HG03064 (cell line): ENCODE measurements around the gene RPS6KL1.

ENCODE experiments used
- ATAC-seq: cut with Tn5 transposase; IDR thresholded peaks from one replicate; pipeline ENCODE4 v1.9.1; 2021; ENCODE audit warnings: low read depth; ENCODE audit not compliant: unreplicated experiment

Gene RPS6KL1

DNA sequence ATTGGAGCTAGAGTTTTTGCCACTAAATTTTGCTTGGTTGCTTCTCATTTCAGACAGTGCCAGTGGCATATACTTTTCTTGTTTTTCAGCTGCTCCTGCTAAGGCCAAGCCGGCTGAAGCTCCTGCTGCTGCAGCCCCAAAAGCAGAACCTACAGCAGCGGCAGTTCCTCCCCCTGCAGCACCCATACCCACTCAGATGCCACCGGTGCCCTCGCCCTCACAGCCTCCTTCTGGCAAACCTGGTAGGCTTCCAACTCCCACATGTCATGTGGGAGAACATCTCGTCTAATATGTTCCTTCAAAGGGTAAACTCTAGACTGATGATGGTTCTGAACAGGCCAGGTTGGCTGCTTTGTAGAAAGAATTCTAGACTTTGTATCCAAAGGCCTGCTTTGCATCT lies 30.3 kb downstream of the RPS6KL1 start:
- ATAC-seq = no peak

DNA sequence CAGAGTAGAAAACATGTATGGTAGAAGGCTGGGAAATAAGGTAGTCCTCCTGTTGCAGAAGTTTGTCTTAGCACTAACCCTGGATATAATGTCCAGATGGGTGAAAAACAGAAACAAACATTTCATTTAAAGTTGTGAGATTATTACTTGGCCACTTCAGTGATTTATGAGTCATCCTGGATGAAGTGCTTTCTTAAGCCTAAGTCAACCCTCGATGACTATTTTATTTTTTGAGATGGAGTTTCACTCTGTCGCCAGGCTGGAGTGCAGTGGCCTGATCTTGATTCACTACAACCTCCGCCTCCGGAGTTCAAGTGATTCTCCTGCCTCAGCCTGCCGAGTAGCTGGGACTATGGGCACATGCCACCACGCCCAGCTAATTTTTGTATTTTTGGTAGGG lies 31.2 kb downstream of the RPS6KL1 start:
- ATAC-seq = no peak

DNA sequence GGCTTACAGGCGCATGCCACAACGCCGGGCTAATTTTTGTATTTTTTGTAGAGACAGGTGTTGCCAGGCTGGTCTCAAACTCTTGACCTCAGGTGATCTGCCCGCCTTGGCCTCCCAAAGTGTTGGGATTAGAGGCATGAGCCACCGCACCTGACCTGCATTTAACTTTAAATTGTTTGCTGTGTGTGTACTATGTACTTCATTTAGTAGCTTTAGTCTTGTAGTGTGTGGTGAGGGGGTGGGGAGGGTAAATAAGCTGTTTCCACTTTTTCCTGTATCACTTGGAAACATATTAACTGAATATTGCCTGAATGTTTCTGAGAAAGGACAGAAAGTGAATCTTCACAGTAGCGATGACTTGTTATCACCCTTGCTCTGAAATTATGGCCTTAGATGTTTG lies 32.8 kb downstream of the RPS6KL1 start:
- ATAC-seq = no peak

DNA sequence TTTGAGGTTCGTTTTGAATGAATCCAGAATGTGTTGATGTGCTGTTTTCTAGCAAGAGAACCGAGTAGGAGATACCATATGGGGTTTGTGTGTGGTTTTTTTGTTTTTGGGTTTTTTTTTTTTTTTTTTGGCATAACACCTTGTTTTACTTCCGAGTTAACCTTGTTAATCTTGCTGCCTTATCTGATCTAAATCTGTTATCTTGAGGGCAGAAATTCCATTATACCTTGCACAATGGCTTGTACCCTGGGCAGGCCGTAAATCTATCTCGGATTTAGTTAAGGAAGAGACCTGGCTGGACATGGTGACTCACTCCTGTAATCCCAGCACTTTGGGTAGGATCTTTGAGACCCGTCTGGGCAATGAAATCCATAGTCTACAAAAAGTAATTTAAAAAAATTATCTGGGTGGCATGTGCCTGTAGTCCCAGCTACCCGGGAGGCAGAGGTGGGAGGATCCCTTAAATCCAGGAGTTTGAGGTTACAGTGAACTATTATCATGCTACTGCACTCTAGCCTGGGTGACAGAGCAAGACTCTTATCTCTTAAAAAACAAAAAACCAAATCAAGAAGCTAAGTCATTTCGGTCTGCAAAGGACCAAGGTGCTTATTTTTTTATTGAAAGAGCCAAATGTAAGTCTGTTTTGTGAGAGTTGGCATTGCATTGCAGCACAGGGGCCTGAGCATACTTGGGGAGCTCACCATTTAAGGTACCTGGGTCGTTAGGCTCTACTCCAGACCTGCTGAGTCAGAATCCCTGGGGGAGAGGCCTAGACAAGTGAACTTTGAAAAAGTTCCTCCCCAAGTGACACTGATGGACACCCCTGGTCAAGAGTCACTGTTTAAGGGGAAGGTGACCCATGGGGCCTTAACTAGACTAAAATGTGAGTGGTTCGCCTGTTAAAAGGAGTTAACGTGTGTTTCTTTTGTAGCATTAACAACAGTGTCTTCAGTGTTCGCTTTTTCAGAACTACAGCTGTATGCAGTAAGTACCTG lies 34.6 kb downstream of the RPS6KL1 start:
- no peak for ATAC-seq

DNA sequence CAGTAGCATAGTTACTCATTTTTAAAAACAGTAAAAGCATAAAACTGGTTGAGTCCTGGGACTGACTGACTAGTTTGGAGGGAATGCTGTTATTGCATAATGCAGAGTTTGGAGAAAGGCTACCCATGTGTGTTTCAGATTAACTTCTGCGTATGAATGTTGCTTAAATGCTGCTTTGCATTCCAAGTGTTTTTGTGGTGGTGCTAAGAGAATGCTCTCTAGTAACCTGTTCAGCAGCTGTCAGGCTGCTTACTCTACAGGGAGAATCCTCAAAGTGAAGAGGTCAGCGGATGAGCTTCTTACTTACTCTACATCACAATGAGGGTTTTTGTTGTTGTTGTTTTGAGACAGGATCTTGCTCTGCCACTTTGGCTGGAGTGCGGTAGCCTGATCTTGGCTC lies 37.1 kb downstream of the RPS6KL1 start:
- no peak for ATAC-seq

DNA sequence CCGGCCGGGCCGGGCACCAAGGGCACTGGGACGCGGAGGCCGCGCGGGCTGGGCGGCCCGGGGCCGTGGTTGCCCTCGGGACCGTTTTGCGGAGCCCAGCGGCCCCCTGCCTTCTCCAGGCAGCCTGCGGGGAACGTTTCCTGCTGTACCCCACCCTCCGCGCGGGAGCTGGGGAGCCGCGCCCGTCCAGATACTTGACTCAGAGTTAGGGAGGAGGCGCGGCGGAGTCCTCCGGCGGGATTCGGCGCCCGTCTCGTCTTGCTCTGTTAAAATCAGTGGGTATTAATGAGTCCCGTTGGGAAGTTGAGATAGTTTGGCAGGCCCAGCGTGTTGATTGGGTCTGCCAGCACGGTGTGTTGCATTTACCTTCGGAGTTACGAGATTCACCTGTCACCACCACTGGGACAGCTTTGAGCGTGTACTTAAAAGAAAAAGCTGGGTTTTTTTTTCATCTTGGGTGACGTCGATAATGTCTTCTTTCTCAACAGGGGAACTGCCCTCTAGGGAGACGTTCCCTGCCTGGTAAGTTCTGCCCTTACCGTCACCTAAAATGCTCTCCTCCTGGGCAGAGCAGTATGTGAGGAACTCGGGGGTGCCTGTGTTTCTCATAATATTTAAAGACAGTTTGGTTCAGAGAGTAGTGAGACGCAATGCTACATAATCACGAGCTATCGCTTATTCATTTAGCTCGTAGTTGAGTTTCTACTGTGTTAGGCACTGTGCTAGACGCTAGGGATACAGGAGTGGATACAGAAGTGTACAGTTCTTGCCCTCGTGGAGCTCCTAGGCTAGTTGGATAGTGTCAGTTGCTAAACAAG lies 40.7 kb downstream of the RPS6KL1 start:
- ATAC-seq = peak; percentile 37

DNA sequence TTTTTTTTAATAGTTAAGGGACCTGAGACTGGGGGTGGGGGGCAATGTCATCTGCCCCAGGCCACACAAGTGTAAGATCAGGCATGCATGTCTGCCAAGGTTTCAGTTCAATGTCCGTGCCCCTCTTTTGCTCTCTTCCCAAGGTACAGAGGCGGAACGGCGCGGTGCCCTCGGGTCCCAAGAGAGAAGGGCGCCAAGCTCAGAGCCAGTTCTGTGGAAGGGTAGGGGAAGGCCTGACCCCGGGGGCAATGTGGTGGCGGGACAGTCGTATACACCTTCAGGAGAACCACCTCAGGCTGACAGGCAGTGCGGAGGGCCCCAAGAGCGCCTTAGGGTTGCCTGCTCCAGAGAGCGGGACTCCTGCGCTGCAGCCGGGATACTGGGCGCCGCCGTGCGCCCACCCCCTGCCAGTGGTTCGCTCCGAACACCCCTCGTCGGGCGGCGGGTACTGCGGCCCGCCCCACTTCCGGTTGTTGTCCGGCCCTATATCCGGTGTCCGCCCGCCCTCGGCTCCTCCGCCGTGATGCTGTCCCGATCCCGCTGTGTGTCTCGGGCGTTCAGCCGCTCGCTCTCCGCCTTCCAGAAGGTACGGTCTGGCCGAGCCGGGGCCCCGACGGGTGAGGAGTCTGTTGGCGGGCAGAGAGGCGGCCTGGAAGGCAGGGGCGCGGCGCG lies 41.5 kb downstream of the RPS6KL1 start, which contains the start of gene DLST:
TSS of gene DLST (plus strand) at position 486 of the 672 bp plus-strand sequence. CDS start at position 524, 38 bp downstream.
- peak; percentile 86 for ATAC-seq

DNA sequence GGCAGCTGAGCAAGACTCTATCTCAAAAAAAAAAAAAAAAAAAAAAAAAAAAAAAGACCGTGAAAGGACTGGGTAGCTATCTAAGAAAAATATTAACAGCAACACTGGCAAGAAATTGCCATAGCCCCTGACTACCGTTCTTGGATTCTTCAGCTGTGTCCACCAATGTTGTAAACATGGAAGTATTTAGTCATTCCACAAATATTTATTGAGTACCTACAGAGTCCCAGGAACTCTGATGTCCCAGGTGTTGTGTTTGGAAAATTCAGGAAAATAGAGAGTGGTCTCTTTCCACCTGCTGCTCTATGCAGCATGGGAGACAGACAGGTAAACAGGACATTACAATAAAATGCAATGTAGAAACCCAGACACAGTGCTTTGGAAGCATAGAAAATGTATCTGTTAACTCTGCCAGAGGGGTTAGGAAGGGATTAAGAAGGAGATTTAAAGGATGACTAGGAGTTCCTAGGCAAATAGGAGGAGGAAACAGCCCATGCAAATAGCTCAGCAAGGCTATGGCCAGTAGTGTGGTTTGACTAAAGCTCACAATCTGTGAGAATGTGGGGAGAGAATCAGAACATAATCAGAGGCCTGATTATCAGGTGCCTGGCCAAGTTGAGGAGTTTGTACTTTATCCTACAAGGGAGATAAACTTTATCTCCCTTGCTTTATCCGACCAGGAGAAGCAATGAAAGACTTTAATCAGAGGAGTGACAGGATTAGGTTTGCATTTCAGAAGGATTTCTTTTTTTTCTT lies 43.5 kb downstream of the RPS6KL1 start:
- no peak for ATAC-seq

DNA sequence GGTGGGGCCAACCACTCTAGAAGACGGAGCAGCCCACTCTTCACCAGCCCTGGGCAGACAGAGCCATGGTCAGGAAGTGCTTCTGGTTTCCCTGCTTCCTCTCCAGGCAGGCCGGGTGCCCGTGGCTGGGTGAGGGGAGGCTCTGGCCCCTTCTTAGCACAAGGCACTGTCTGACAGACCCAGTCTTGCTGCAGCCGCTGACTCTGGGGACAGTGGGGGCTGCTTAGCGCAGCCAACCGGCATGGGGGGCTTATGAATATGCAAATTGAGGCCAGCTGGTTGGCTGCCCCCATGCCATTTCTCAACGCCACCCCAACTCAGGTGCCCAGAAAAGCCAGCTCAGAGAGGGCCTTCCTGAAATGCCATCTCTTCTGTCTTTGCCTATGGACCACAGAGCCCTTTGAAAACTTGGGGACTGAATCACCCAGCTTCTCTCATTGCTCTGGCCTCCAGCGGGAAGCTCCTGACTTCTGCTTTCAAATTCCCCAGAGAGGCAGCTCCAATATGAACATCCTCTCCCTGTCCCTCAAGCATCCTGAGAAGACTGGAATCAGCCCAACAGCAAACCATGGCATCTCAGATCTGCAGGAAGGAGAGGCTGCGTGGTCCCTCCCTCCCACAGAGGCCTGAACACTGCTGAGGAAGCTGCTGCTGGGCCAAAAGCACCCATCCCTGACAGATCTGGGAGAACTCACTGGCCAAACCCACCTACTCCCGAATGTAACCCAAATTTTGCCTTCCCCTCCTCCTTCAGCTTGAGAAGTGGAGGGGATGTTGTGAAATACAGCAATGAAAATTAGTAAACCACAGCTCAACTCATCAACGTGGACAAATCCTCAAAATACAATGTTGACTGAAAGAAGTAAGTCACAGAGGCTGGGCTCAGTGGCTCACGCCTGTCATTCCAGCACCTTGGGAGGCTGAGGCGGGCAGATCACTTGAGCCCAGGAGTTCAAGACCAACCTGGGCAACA lies 46.8 kb downstream of the RPS6KL1 start, which contains the start of gene PROX2:
TSS of gene PROX2 (minus strand) at position 205 of the 973 bp plus-strand sequence. CDS start 12,311 bp downstream, outside the sequence.
- no peak for ATAC-seq

DNA sequence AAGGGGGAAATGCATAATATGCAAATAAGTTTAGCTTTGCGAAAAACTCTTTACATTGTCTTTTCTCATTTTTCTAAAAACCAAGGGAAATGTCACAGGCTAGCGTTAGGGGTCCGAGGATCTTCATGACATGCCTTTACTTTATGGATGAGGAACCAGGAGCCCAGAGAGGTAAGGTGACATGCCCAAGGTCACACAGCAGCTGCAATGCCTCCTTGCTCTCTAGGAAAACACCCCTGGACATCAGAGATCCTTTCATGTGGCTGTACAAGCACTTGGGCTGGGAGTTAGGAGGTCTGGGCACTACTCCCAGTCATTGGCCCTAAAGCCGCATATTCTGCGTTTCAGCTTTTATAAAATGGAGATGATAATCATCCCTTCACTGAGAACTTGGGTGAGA lies 47.9 kb downstream of the RPS6KL1 start:
- ATAC-seq = no peak

DNA sequence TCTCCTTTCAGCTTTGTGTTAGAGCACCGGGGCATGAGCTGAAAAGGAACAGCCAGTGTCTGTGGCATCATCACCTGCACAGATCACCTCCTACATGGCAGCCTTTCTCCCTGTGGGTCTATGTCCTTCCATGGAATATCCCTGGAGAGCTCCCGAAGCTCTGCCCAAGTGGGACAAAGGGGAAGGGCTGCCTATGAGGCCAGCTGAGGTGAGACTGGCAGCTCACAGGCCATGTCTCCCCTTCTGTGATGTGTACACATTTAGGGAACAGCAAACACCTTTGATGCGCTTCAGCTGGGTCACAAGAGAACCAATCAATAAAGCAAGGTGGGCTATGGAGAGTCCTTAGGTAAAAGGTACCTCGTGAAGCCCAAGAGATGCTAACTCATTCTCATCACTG lies 51.2 kb downstream of the RPS6KL1 start:
- no peak for ATAC-seq

DNA sequence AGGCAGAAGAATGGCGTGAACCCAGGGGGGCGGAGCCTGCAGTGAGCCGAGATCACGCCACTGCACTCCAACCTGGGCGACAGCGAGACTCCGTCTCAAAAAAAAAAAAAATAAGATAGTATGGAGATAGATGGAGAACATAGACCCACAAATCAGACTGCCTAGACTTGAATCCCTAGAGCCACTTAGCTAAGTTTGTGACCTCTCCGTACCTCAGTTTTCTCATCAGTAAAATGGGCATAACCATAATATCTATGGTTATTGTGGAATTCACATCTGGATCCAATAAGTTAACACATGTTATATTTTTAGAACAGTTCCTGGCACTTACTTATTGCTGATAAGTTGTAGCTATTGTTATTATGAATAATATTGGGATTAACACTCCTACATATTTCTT lies 54.3 kb downstream of the RPS6KL1 start:
- no peak for ATAC-seq

DNA sequence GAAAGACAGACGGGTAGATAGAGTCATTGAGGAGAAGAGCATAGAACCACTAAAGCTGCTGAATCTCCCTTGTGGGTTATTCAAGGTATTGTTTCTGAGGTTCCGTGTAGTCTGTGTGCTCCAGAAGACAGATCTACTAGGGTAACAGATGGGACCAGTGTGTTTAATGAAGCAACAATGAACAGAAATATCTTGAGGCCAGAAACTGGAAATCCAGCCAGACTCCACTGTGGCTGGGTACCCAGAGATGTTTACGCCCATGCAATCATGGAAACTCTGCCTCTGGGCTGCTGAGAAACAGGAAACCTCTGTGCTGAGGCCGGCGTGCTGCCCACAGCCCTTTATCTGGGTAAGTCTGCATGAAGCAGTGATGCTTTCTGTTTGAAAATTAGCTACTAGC lies 55.4 kb downstream of the RPS6KL1 start:
- ATAC-seq = no peak

DNA sequence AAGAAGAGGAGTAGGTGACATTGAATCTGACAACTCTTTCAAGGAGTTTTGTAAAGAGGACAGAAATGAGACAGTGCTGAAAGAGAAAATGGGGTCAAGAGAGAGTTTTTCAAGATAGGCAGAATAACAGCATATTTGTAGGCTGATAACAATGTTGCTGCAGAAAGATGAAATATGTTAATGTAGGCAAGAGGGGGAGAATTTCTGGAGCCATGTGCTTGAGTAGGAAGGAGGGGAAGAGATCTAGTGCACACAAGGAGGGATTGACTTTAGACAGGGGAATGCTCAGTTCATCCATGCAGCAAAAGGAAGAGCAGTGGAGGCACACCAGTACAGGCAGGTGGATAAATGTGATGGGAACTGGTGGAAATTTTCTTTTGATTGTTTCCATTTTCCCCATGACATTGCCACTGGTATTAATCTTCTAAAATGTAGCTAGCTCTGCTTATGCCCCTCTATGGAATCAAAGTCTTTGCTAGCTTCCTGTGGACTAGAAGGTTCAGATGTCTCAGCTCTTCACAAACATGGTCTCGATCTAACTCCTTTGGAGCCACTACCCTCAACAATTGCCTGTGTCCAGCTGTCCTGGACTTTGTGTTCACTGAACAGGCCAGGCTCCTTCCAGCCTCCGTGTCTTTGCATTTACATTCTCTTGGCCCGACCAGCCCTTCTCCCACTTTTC lies 56.2 kb downstream of the RPS6KL1 start:
- no peak for ATAC-seq

DNA sequence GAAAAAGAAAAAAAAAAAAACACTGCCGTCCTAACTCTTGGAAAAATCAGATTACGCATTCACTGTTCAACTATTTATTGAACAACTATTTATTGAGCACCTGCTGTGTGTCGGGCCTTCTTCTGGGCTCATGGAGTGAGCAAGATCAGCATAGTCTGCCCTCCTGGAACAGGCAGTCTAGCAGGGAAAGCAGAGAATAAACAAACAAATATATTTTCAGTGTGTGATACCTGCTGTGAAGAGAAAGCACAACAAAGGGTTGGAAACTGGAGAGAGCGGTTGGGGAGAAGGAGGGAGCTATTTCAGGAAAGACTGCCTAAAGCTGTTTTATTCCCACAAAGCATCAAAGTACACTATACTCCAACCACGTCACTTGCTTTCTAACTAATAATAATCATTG lies 57.9 kb downstream of the RPS6KL1 start:
- no peak for ATAC-seq

DNA sequence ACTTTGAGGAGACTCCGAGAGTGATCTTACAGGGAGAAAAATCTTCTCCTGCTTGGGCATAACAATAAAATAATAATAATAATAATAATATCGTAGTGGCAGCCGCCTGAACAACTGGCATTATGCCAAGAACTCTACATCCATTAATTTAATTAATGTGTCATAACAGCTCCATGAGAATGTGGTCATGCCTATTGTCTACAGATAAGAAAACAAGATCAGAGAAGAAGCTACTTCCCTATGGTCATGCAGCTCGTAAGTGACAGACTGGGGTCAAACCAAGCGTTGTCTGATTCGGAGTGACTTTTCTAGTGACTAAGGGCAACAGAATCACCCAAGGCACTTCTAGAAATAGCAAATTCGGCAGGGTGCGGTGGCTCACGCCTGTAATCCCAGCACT lies 58.9 kb downstream of the RPS6KL1 start:
- no peak for ATAC-seq

DNA sequence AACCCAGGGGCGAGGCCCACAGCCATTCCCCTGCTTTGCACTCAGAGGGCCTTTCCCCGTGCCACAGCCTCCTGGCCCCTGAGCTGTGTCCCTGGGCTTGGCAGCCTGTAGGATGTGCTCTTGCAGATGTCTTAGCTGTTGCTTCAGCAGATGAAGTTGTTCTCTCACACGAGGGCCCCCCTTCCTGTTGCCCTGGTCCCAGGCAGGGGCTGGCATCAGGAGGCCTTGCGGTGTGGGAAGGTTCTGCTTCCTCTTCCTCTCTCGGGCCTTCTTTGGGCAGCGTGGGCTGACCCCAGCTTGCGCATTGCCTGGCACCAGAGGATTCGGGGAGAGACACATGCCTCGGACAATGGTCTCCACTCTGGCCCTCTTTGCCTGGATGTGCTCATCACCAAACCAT lies 59.8 kb downstream of the RPS6KL1 start:
- no peak for ATAC-seq

DNA sequence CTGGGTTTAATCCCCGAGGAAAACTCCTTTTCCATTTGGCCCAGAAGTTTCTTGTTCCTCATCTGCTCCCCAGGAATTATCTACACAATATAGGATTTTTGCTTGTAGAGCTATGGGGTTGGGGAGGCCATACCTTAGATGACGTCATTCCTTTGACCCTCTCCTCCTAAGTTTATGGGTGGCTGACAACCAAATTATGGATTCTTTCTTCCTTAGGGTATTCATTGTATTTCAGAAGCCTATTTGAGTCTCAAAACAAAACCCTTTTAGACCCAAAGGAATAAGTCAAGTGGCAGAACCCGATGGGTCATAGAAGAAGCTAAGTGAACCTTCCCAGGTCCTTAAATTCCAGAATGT lies 61.3 kb downstream of the RPS6KL1 start:
- ATAC-seq = no peak
